ENCODE data around the gene CDH13. TPM values are rescaled to one million over a fixed set of nuclear protein-coding genes. Genes with fewer than 3 reads are reported as not detected.

Gene CDH13
- total RNA-seq, 4 donors from 2014 or later = 12.5 to 35.9 (median 22.1) TPM

DNA sequence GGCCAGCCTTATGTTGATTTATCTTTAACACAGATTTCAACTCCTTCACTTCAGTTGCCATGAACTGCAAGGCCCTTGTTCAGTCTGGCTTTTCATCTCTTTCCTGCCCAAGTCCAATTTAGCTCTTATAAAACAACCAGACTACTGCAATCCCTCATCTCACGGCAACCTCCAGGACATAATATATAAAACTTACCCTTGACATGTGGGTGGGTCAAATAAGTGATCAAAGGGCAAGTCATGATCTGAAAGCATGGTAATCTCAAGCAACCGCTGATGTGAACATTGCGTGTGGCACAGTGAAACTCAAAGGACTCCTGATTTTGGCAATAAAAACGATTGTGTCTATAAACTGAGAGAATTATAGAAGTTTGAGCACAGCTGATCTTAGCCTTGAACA, 364.6 kb downstream of the CDH13 start:
- ATAC-seq (ENCODE audit: low FRiP score) (no peak), DNase-seq (ENCODE audit: low spot score) (no peak)
- TF ChIP-seq, protein P1, sequence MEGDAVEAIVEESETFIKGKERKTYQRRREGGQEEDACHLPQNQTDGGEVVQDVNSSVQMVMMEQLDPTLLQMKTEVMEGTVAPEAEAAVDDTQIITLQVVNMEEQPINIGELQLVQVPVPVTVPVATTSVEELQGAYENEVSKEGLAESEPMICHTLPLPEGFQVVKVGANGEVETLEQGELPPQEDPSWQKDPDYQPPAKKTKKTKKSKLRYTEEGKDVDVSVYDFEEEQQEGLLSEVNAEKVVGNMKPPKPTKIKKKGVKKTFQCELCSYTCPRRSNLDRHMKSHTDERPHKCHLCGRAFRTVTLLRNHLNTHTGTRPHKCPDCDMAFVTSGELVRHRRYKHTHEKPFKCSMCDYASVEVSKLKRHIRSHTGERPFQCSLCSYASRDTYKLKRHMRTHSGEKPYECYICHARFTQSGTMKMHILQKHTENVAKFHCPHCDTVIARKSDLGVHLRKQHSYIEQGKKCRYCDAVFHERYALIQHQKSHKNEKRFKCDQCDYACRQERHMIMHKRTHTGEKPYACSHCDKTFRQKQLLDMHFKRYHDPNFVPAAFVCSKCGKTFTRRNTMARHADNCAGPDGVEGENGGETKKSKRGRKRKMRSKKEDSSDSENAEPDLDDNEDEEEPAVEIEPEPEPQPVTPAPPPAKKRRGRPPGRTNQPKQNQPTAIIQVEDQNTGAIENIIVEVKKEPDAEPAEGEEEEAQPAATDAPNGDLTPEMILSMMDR (IDR thresholded peaks at IDR 0.05) = no peak

DNA sequence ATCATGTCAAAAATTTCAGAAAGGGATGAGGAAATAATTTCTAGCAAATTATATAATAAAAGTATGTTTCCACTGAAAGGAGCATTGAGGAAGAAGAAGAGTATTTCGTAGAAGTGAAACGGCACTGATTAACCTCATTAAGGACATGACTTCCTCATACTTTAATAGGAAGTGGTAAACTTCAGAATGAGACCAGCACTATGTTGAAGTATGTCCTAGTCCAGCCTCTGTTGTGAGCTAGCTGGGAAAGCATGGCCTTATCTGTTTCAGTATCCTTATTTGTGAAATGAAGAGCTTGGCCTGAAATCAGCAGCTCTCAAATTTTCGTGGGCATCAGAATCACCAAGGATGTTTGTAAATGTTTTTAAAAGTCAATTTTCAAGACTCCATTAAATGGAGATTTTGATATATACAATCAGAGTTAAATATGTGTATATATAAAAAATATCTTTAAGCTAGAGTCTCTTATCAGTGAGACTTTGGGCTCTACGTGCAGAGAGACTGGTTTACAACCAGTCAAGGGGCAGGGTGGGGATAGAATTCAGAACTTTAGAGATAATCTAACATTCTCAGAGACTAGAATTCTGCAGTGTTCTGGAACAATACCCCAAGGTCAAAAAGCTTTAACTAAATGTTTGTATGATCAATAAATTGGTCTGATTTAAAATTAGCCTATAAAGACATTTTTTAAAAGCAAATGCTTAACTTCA, 365.4 kb downstream of the CDH13 start:
- ATAC-seq (ENCODE audit: low FRiP score) = no peak
- TF ChIP-seq, protein P1 (IDR thresholded peaks at IDR 0.05) = no peak
- DNase-seq (ENCODE audit: low spot score) = no peak

DNA sequence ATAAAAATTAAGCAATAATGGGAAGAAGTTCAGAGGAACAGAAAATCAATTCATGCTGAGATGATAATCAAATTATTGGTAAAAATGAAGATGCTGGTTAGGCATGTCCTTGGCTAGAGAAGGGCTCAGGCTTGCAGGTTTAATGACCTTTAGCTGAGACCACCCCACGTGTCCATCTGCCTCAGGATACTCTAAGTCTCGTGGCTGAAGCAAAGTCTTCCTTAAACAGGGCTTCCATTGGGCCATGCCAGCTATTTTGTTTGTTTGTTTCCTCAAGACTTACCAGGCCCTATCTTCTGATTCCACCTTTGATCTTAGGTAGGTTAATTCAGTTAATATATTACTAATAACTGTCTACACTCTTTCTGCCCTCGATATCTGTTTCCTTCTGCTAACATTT, 366.0 kb downstream of the CDH13 start:
- TF ChIP-seq, protein P1 (IDR thresholded peaks at IDR 0.05) = no peak
- no peak for DNase-seq (ENCODE audit: low spot score)
- no peak for ATAC-seq (ENCODE audit: low FRiP score)

DNA sequence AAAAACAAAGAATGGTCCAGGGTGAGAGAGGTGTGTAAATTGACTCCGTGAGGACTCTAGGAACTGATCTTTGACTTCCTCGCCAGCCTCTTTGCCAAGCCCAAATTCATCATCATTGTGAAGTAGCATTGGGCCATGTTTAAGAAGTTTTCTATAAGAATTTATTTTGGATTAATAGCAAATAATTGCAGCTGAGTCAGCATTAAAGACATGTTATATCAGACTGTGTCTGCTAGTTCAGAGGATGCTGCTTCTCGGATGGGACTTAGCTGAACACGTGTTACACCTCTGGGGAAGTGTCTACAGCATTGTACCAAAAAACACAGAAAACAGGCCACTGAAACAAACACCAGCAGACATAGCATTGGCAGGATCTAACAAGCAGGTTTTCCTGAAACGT, 366.6 kb downstream of the CDH13 start:
- no peak for ATAC-seq (ENCODE audit: low FRiP score)
- no peak for DNase-seq (ENCODE audit: low spot score)
- TF ChIP-seq, protein P1 (IDR thresholded peaks at IDR 0.05) = no peak

DNA sequence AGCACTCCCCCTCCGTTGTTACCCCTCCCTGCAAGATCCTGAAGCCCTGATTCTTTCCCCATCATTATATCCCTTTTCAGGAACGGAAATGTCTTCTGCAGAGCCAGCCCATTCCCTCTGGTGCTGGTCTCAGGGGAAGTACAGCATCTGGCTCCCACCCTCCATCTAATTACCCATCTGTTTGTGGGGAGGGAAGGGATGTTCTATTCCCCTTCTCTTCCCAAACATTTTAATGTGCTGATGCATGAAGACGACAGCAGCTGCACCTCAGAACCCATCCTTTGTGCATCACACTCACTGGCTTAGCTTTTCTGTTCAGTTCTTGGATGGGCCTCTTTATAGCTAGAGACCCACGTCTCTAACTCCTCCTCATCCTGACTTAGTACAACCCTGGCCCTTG, 367.2 kb downstream of the CDH13 start:
- TF ChIP-seq, protein P1 (IDR thresholded peaks at IDR 0.05) = no peak
- ATAC-seq (ENCODE audit: low FRiP score) (no peak), DNase-seq (ENCODE audit: low spot score) (no peak)

DNA sequence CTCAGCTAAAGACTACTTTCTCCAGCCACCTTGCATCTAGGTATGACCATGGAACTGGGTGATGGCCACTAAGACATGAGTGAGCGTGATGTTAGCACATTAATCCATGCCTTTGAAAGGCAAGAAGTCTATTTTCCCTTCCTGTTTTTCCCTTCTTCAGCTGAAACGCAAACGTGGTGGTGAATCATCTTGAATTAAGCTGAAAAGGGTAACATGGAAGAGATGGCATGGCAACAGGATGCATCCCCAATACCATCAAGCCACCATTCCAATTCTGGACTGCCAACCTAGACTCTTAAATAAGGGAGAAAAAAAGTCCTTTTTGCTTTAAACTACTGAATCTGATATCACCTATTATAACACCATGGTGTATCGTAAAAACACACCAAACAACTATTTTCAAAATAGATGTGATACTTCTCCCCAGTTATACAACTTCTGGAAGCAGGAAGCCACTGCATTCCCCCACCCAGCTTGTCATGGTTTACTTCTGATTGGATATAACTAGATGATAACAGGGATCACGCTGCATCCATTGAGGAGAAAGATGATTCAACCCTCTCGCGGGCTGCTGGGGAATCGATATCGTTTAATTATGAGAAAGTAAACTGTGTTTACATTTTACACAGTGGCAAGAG, 368.6 kb downstream of the CDH13 start:
- TF ChIP-seq, protein P1 (IDR thresholded peaks at IDR 0.05) = no peak
- DNase-seq (ENCODE audit: low spot score) (no peak), ATAC-seq (ENCODE audit: low FRiP score) (no peak)

DNA sequence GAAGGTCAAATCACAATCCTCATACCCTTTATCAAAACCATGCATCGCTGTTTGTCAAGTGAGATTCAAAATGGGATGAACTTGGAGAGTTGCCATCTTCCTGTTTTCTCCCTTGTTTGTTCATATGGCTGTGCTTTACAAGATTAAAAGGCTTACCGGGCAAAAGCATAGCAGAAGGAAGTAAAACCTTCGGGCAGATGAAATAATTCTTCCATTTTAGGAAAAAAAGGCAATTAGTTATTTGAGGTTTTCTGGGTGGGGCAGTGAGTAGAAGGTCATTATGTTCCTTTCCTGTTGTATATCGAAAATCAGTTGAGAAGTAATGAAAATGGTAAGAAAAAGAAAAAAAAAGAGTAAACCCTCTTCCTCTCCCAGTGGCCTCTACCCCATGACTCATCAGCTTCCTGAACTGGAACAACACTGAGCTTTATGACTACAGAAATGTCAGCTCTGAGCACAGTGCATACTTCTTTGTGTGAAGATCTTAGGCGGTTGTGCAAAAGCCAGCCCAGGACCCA, 369.2 kb downstream of the CDH13 start:
- ATAC-seq (ENCODE audit: low FRiP score) (no peak), DNase-seq (ENCODE audit: low spot score) (no peak)
- TF ChIP-seq, protein P1 (IDR thresholded peaks at IDR 0.05) = no peak
